C4-2B (cell line): Measurements from ENCODE around the gene COA8.

Source experiments
- ZFX ChIP-seq: fragments of 450-650 bp; IDR thresholded peaks from 2 replicates; pipeline ENCODE4 v1.6.1; 2017
- TF ChIP-seq, protein P1 (sequence below): fragments of 450-650 bp; conservative IDR thresholded peaks from 2 replicates; pipeline ENCODE4 v1.5.1; 2017; ENCODE audit warnings: mild to moderate bottlenecking

DNA sequence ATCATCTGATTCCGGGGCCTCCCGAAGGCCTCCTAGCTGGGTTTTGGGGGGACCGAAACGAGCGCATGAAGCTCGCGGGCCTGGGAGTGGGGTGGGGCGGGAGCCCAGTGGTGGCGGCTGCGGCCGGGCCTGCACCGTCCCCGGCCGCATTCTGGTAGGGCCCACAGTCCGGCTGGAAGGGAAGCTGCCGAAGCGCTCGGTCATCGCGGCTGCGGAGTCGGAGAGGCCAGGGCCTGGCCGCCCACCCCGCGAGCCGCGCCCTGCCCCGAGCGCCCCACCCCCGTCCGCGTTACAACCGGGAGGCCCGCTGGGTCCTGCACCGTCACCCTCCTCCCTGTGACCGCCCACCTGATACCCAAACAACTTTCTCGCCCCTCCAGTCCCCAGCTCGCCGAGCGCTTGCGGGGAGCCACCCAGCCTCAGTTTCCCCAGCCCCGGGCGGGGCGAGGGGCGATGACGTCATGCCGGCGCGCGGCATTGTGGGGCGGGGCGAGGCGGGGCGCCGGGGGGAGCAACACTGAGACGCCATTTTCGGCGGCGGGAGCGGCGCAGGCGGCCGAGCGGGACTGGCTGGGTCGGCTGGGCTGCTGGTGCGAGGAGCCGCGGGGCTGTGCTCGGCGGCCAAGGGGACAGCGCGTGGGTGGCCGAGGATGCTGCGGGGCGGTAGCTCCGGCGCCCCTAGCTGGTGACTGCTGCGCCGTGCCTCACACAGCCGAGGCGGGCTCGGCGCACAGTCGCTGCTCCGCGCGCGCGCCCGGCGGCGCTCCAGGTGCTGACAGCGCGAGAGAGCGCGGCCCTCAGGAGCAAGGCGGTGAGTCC lies 66.1 kb downstream of the COA8 start, which contains the start of gene KLC1:
- TF ChIP-seq, protein P1, sequence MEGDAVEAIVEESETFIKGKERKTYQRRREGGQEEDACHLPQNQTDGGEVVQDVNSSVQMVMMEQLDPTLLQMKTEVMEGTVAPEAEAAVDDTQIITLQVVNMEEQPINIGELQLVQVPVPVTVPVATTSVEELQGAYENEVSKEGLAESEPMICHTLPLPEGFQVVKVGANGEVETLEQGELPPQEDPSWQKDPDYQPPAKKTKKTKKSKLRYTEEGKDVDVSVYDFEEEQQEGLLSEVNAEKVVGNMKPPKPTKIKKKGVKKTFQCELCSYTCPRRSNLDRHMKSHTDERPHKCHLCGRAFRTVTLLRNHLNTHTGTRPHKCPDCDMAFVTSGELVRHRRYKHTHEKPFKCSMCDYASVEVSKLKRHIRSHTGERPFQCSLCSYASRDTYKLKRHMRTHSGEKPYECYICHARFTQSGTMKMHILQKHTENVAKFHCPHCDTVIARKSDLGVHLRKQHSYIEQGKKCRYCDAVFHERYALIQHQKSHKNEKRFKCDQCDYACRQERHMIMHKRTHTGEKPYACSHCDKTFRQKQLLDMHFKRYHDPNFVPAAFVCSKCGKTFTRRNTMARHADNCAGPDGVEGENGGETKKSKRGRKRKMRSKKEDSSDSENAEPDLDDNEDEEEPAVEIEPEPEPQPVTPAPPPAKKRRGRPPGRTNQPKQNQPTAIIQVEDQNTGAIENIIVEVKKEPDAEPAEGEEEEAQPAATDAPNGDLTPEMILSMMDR: no peak
- TF ChIP-seq ZFX: peak; percentile 78
